HG02970 (cell line): ENCODE data around the gene CHST9.
"Not testable (repeated sequence)": the region's sequence is repeated elsewhere in the genome, so short reads cannot be mapped to it uniquely, and the experiment has no call there.

Experiments
- ATAC-seq: cut with Tn5 transposase; IDR thresholded peaks from one replicate; pipeline ENCODE4 v1.9.1; 2021; ENCODE audit warnings: mild to moderate bottlenecking, moderate library complexity, moderate number of reproducible peaks; ENCODE audit not compliant: unreplicated experiment, low FRiP score

Gene CHST9

DNA sequence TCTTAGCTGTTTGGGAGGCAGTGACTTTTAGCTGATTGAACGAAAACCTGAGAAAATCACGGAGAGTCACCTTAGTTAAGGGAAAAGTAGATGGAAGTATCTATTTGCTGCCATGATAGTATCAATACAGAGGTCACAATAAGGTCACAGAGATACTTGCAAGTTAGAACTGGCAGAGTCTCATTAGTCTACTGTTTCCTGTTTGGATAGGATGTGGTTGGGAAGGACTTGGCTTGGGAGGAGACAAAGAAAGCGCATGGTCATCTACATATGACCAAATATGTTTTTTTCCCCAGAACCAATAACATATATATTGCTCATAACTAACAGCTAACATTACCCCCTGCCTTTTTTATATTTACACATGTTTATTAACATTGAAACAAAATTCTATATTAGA is 241.2 kb downstream of the CHST9 start:
- ATAC-seq: no peak

DNA sequence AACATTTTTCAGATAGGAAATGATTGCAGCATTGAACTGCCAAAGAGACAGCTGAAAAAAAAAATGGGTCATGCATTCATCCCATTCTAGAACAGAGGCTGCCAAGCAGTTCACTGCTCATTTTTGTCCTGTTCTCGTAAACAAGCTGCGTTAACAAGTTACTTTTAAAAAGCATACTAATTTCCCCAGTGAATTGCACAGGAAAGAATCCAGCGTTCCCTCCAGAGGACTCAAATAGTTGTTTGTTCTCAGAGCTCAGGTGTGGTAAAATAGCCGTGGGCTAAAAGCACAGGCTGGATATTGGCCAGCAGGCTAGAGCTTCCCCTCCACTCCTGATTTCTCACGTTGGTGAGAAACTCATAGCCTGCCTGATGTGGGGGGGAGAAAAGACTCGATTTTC is 243.5 kb downstream of the CHST9 start:
- ATAC-seq: no peak

DNA sequence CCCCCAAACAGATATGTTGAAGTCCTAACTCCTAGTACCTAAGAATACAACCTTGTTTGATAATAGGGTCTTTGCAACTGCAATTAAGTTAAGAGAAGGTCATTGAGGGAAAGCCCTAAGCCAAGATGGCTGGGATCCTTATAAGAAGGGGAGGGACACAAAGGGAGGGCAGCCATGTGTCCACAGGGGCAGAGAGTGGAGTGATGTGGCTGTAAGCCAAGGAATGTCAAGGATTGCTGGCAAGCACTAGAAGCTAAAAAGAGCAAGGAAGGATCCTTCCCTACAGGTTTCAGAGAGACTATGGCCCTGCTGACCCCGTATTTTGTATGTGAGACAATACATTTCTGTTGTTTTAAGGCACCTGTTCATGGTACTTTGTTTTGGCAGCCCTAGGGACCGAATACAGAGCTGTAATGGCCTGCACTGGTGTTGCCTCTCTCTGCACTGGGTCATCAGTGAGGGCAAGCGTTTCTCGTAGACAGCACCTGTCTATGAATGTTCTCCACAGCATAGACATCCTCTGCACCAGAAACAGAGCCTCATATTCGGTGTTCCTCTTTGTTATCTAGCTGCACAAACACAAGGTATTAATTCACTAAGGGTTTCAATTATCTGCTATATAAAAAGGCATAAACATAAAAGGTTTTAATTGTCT is 244.2 kb downstream of the CHST9 start:
- ATAC-seq: no peak

DNA sequence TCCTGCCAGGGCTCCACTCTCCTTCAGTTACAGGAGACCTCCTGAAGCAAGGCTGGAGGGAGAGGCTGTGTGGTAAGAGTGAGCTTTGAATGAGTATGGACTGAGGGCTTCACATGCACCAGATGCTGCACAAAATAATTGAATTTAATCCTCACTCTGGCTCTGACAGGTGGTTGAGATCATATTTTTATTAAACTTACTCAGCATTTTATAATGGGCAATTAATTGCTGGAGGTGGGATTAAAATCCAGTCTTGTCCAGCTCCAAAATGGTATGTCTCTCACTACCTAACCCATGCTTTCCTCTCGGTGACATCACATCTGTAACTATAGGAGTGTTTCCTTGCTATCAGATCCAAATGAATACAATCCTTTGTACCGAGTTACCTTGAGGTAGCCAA is 253.4 kb downstream of the CHST9 start:
- ATAC-seq: no peak

DNA sequence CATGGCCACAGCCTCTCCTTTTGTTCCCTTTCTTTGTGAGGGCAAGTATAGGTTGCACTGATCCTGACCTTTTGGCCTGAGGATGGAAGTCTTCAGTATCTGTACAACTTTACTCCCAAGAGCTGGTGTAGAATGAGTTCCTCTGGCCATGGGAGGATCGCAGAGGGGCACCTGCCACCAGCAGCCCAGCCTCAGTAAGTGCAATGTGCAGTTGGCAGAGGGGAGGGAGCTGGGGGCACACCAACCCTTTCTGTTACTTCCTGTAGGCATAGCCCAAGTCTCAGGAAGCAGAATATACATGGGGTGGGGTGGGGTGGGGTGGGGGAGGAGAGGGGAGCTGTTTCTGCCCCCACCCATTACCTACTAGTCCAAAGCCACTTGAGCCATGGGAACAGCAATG is 254.5 kb downstream of the CHST9 start:
- no peak for ATAC-seq

DNA sequence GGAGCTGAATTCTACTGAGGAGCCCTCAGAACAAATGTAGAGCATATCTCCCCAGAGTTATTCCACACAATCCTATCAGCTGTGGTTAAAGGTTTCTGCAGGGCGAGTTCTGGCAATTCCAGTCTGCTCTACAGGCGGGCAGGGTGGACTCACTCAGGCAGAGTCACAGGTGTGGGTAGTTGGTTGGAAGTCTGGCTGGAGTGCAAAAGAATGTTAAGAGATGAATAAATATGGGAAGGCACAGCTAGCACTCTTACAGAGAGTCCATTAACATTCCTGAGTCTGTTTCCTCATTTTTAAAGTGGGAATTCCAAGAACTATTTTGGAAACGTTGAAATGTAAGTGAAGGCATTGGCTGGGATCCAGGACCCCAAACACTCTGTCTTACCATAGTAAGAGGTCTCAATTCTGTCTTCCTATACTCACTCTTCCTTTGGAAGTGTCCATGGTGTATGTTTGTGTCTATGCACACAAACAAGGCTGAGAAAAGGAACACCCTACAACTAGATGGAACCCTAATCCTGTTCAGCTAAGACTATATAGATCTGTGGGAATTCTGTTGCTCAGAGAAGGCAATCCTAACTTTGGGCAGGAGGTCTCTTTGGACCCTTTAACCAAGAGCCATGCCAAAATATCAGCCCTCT is 256.3 kb downstream of the CHST9 start:
- no peak for ATAC-seq

DNA sequence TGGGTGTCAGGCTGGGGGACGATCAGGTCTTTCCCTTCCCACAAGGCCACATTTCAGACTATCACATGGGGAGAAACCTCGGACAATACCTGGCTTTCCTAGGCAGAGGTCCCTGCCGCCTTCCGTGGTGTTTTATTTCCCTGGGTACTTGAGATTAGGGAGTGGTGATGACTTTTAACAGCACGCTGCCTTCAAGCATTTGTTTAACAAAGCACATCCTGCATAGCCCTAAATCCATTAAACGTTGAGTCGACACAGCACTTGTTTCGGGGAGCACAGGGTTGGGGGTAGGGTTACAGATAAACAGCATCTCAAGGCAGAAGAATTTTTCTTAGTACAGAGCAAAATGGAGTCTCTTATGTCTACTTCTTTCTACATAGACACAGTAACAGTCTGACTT is 257.3 kb downstream of the CHST9 start:
- not testable (repeated sequence) for ATAC-seq

DNA sequence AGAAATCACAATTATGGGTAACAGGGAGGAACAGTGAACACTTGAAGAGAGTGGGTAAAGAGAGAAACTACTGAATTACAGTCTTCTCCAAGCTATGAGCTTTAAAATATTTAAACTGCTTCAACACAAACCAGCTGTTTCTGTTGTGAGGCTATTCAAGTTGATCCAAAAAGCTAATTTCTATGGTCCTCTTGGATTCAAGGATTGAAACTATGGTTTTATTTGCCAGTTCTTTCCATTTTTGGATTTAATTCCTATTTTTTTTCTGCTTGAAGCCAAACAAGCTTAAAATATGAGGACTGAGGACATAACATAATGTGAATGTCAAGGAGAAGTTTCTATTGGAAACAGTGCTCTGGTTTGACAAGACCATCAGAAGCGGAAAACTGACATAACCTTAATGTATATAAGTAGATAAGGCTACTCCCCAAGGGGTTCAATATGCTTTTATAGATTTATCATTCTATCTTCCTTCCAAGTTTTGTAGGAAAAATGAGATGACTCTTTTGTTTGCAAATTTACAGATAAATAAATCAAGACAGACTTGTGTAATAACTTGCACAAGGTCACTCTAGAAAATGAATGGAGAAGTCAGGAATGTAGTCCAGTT is 258.9 kb downstream of the CHST9 start:
- no peak for ATAC-seq

DNA sequence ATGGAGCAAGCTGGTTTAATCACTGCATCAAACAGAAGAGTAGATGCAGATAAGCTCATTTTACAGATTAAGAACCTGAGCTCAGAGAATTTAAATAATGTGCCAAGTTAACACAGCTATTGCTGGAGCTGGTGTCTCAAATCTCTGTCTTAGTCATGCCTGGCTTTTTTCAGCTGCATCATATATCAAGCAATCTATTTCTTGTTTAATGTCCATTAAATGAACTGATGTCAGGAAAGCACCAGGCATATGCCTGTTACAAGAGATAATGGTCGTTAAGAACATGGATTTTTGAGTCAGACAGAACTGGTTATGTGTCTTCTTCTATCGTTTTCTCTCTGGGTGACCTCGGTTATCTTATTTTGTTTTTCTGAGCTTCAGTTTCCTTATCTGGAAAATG is 259.8 kb downstream of the CHST9 start:
- no peak for ATAC-seq

DNA sequence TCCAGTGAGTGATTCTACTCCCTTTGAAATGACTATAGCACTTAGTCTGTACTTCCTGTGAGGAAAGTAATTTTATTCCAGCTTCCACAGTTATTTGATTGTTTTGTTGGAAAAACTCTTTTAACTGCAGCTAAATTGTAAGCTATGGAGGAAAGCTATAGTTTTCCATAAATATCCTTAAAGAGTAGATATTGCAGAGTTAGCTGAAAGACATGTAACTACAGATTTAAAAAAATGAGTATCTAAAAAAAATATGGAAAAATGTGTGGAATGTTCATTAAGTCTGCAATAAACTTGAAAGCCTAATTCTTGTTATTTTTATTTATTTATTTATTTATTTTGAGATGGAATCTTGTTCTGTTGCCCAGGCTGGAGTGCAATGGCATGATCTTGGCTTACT is 262.8 kb downstream of the CHST9 start:
- ATAC-seq: no peak

DNA sequence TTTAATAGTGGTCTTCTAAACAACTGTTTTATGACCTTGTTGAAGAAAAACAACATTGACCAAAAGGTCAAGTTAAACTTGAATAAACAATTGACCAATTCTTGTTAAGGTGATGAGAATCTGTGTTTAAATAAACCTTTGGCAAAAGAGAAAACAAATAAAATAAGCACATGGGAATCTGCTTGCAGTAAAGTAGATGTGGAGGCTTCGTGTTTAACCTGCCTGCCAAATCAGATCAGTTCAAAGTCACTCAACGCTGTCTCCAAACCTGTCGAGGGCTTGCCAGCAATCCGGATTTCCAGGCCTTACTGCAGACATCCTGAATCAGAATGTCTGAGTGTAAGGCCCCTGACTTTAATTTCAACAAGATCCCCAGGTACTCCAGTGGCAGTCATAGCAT is 264.5 kb downstream of the CHST9 start:
- ATAC-seq: no peak

DNA sequence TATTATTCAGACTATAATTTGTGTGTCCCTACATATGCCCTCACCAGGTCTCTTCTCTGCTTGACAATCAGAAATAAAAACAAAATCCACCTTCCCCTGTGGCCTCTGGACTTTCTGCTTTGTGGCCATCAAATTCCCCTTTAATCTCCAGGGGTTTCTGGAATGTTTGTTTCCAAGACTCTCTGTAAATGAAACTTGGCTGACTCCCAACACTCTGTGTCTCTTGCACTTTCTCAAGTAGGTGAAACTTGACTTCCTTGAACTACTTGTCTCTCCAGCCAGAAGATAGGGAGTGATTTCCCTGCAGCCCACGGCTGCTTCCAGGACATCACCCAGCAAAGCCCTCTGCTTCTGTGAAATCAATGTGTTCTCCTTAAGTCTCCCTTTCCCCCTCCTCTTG is 265.5 kb downstream of the CHST9 start:
- ATAC-seq: no peak

DNA sequence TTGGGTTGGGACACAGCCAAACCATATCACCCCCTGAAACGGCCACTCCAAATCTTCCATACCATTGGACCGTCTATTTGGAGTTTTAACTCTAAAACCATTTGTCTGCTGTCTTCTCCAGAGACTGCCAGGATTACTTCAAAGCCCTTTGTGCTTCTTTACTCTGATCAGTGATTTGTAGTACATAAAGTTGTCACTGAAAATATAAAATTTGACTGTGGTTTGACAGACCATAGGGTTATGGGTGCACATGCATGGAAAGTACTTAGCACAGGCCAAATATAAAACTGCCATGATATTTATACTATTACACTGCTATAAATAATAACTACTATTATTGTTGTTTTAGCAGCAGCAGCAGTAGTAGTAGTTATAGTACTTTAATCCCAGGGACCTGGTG is 265.9 kb downstream of the CHST9 start:
- no peak for ATAC-seq

DNA sequence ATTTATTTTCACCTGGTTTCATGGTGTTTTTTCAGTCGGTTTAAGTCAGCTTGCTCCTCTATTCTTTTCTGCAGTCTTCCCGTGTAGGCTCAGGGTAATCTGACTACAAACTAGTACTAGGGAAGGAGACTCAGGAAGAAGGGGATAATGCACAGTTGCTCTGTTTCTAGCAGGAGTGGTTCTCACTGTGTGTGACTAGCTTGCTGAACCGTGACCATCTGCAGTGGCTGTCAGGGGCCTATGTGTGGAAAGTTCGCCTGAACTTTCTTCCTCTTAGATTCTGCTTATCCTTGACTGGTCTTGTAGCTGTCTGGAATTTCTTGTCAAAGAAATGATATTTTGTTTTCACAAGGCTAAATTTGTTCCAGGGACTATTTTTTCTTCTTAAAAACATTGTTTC is 273.3 kb downstream of the CHST9 start:
- no peak for ATAC-seq

DNA sequence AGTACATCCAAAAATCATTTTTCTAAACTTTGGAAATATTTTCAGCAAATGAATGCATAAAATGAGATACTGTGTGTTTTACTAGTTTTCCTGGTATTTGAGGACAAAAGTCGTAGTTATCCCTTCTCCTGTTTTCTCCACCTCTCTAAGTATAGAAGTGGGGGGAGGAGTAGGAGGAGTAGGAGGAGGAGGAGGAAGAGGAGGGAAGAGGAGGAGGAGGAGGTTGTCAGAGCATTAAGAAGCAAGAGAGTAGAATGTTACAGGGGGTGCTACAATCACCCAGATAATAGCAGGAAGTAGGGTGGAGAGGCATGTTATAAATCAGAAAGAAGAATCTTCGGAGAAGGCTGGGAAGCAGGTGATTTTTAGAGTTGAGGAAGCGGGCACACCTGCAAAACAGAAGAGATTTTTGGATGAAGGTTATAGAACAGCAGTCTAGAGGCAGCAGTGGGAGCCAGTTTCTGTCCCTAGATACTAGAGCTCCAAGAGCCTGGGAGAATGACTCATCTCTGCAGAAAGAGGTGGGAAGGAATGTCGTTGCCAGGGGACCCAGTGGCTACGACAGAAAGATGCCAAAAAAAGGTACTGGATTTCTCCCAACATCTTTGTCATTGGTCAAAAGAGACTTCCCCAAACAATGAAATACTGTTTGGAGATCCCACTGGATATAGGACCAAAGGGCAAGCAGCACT is 275.4 kb downstream of the CHST9 start:
- ATAC-seq: no peak

DNA sequence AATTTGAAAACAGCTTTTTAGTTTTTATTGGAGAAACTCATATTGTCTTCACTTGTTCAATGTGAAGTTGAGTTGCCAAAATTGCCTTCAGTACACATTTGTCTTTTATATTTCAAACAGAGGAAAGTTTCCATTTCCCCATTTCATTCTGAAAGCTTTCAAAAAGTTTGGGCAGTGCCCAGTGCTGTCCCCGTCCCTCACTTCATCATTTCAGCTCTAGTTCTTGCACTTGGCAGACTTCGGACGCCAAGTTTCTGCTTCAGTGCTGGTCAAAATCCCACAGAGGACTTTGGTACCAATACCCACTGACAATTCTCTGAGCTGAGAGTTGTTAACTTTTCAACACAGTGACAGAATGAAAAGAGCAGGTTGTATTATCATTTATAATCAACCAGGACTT is 276.2 kb downstream of the CHST9 start:
- ATAC-seq: no peak

DNA sequence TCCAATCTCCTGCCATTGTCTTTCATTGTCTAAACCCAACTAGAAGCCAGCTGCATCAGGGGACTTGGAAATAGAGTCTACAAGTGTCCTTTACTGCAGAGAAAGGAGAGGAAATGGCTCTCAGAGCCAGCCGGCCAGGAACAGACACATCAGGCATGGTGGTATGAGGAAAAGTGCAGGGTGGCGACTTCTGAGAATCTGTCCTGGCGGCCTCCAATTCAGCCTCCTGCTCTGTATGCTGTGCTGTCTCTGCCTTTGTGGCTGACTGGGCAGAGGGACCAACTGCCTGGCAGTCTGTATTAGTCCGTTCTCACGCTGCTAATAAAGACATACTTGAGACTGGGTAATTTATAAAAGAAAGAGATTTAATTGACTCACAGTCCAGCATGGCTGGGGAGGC is 282.8 kb downstream of the CHST9 start:
- no peak for ATAC-seq

DNA sequence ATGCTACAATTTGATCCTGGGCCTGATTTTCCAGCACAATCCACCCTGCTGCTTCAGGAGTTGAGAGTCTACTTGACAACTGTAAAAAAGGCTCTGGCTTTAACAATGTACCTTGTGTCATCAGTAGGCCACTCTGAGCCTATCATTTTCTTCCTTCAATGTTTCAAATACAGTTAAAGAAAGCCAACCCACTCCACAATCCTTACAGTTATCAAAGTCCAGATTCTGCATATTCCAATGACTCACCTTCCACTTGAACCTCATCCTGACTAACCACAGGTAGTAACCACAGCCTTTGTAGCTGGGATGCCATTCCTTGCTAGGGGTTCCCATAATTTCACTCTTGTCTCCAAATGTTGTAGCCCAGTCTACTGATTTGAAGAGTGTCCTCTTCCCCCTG is 284.1 kb downstream of the CHST9 start:
- ATAC-seq: no peak

DNA sequence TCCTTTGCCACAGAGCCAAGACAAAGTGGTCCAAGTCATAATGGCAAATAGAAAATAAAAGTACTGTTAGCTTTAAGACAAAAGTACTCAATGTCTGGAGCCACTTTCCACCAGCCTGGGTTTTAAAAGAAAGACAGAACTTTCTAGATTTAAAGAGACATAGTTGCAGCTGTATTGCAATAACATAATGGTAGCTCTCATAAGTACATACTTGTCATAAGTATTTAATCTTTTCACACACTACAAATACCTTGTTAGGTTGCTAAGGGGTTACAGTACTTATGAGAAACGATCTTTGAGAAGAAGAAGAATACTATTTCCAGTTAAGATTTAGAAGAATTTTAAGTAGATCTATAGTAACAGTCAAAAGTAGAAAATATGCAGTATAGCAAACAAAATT is 290.7 kb downstream of the CHST9 start:
- ATAC-seq: no peak

DNA sequence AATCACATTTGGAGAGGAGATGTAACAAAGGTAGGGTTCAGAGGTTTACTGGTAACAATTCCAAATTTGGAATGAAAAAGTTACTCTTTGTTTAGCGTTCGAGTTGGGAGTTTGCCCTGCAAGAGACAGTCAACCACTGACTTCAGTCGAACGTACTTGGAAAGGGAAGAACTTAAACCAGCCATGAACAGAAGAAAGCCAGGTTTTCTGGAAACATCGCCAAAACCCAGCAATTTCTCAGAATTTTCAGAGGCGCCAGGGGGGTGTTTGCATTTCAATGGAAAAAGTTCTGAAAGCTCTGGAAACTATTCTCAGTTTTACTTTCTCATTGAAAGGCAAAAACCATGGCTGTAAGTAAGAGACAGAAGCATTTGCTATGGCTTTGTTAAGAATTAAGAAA is 291.1 kb downstream of the CHST9 start:
- ATAC-seq: no peak

DNA sequence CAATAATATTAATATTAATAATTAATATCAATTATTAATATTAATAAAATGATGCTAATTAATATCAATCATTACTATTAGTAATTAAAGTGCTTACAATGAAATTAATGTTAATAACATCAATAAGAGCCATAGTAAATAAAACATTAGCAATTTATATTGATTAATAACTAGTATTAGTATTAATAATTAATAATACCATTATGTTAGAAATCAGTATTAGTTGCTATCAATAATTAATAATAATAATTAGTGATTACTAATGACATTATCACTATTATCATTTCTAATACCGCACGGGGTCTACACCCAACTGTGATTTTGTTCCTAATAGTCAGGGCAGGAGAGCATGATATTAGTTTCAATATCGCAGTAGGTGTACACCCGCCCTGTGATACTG is 296.8 kb downstream of the CHST9 start:
- ATAC-seq: no peak
